HG02884 (cell line): ENCODE data around the gene TMEM87A.
"Not testable (repeated sequence)": the region's sequence is repeated elsewhere in the genome, so short reads cannot be mapped to it uniquely, and the experiment has no call there.

Experiments used
- ATAC-seq: cut with Tn5 transposase; IDR thresholded peaks from one replicate; pipeline ENCODE4 v1.9.1; 2021; ENCODE audit warnings: mild to moderate bottlenecking, moderate library complexity; ENCODE audit not compliant: unreplicated experiment

The TMEM87A gene, protein sequence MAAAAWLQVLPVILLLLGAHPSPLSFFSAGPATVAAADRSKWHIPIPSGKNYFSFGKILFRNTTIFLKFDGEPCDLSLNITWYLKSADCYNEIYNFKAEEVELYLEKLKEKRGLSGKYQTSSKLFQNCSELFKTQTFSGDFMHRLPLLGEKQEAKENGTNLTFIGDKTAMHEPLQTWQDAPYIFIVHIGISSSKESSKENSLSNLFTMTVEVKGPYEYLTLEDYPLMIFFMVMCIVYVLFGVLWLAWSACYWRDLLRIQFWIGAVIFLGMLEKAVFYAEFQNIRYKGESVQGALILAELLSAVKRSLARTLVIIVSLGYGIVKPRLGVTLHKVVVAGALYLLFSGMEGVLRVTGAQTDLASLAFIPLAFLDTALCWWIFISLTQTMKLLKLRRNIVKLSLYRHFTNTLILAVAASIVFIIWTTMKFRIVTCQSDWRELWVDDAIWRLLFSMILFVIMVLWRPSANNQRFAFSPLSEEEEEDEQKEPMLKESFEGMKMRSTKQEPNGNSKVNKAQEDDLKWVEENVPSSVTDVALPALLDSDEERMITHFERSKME

DNA sequence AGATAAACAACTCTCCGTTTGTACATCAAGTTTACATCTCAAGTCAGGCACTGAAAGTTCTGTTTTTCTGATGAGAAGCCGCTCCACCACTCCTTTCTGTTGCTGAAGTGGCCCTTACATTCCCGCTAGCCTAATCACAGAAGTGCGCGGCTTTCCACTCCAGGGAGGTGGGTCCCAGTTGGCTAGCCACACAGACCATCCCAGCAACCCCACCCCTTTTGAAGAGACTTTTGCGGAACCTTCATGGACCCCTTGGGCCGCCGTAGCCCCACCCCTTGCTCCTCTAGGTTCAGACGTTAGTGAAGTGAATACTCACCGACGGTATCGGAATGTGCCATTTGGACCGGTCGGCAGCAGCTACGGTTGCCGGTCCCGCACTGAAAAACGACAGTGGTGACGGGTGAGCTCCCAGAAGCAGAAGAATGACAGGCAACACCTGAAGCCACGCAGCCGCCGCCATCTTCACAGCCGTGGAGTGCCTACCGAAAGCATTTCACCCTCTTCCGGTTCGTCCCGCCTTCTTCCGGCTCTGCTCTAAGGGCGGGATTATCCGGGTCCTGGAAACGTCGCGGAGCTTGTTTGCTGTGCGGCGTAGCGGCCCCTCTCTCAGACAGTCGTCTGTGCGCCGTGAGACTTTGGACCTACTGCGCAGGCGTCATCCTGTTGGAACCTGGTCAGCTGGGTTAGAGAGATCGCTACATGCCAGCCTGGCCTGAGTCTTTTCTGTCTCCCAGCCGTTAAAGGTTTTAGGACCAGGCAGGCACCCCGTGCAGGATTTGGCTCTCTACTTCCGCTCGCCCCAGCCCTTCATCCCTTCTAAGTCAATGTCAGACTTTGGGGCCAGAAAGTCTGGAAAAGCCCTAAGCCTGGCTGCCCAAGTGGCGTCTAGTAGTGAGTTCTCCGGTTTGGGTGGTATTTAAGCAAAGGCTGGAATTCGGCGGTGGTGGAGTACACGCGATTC is at the start of gene TMEM87A, which contains the start of gene GANC:
TMEM87A (minus strand) TSS at position 495 of the 961 bp plus-strand sequence; CDS start at position 460, 35 bp downstream.
GANC (plus strand) TSS at position 263 of the 961 bp plus-strand sequence. CDS start 1,281 bp downstream, outside the sequence.
- ATAC-seq = peak; percentile 87

DNA sequence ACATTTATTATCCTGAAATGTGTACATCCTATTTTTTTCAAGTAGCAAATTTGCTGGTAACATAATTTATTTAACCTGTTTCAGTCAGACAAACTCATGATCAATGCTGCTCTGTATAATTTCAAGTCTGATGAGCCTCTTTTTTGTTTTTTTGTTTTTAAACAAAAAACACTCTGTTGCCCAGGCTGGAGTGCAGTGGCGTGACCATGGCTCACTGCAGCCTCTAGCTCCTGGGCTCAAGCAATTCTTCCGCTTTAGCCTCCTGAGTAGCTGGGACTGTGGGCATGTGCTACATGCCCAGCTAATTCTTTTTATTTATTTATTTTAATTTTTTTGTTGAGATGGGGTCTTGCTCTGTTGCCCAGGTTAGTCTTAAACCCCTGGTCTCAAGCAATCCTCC is 46.0 kb upstream of the TMEM87A start:
- no peak for ATAC-seq

DNA sequence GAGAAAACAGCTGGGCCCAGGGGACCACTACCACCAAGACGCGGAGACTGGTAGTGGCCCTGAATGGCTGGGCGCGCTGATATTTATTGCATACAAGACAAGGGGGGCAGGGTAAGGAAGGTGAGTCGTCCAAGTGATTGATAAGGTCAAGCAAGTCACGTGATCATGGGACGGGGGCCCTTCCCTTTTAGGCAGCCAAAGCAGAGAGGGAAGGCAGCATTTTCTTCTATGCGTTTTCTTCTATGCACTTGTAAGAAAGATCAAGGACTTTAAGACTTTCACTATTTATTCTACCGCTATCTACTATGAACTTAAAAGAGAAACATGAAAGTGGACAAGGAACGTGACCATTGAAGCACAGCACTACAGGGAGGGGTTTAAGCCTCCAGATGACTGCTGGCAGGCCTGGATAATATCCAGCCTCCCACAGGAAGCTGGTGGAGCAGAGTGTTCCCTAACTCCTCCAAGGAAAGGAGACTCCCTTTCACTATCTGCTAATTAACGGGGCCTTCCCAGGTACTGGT is 43.1 kb upstream of the TMEM87A start:
- ATAC-seq = not testable (repeated sequence)

DNA sequence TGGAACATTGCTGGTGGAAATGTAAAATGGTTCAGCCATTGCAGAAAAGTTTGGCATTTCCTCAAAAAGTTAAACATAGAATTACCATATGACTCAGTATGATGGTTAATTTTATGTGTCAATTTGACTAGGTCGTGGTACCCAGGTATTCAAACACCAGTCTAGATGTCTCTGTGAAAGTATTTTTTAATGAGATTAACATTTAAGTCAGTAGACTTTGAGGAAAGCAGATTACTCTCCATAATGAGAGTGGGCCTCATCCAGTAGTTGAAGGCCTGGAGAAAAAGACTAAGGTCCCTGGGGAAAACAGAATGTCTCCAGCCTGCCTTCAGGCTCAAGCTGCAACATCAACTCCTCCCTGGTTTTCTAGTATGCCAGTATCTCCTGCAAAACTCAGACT is 42.3 kb upstream of the TMEM87A start:
- ATAC-seq = no peak

DNA sequence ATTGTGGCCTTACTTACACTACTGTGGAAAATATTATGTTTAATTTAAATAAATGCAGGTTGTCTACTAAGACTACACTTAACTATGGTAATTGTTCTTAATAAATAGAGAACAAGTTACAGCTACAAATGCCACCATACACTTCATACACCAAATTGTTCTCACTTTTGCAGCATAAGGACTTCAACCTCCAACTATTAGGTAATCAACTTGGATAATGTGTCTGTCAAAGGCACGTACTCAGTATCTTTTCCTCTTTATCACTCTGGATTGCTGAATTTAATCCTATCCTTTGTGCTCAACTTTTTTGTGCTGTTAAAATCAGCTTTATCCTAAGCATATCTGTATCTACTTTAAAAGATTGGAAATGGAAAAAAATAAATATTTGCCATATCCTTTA is 41.6 kb upstream of the TMEM87A start:
- ATAC-seq = no peak

DNA sequence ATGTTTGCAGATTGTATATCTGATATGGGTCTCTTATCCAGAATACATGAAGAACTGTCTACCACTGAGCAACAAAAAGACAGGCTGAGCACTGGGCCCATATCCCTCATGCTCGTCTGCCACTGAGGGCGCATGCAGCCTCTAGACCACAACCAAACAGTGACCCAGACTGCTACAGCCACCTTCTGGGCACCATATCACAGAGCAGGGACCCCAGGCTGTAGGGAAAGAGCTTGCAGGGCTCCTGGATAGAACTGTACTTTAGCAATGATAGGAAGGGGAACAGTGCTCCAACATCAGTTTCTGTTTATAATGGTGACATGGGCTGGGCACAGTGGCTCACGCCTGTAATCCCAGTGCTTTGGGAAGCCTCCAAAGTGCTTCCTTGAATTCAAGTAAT is 40.2 kb upstream of the TMEM87A start:
- ATAC-seq = no peak

DNA sequence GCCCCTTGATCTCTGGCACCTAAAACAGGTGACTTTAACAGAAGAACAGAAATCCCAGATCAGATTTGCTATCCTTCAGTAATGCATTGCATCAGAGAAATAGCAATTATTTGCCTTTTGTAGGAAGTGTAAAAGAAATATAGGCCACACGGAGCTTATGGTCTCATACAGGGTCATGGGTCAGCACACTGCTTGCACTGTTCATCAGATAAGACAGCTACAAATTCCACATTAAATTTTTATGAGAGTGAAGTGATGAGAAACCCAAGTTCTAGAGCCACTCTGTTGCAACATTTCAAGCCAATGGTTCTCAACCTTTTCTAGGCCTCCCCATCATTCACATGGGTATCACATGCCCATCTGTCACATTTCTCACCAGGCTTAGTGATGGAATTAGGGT is 33.4 kb upstream of the TMEM87A start:
- no peak for ATAC-seq

DNA sequence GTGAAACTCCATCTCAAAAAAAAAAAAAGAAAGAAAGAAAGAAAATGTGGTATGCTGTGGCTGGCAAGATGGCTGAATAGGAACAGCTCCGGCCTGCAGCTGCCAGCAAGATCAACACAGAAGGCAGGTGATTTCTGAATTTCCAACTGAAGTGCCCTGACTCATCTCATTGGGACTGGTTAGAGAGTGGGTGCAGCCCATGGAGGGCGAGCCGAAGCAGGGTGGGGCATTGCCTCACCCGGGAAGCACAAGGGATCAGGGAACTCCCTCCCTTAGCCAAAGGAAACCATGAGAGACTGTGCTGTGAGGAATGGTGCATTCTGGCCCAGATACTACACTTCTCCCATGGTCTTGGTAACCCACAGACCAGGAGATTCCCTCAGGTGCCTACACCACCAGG is 27.8 kb upstream of the TMEM87A start:
- ATAC-seq = not testable (repeated sequence)

DNA sequence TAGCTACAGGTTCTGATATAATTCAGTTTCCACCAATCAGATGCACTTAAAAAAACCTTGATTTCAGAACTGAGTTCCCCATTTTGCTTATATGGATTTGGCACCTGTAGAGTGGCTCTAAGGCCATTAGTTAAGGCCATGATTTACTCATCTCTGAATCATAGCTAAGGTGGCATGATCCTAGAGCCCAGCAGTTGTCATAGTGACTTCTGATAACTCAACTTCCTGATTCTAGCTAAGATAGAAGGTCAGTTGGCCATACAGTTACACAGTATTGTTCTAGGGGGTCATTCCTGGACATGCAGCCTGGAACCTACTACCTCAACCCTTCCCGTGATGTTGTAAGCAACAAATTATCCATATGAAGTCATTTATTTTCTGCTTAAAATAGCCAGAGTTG is 15.9 kb upstream of the TMEM87A start:
- ATAC-seq = no peak

DNA sequence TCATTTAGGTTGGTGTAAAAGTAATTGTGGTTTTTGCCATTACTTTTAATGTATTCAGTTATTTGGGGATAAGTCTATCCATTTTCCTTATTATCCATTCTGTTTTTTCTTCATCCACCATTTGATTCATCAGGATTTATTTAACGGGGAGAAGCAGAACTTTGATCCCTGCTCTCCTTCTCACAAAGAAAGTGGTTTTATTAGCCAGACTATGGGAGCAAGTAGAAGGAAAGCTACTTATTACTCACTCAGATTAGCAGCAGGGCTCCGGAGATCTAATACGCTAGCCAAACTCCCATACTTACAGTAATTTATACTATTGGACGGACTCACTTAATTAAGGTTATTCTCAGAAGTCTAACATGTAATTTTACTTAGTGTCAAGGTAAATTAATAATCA is 14.7 kb upstream of the TMEM87A start:
- no peak for ATAC-seq

DNA sequence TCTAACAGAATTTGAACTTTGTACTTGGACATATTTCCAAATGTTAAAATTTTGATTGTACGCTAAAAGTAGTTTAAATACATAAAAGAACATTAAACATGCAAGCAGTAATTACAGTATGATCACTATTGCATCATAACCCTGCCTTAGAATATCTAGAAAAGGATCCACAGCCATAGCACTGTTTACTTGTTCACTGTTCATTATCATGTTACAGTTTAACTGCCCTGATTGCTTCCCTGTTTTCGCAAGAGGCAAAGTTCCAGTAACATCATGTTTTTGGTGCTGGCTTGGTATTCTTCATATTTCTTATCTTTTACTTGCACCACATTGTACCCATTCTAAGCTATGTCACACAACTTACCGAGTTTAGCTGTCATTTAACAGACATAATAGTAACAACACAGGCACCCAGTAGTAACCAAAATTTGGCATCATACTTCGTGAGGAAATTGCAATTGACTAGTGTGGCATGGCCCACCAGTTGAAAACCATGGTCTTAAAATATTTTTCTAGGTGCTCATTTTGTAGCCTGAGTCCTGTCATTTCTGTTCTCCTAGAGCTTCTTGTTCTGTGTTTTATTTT is 13.3 kb upstream of the TMEM87A start:
- ATAC-seq = no peak

DNA sequence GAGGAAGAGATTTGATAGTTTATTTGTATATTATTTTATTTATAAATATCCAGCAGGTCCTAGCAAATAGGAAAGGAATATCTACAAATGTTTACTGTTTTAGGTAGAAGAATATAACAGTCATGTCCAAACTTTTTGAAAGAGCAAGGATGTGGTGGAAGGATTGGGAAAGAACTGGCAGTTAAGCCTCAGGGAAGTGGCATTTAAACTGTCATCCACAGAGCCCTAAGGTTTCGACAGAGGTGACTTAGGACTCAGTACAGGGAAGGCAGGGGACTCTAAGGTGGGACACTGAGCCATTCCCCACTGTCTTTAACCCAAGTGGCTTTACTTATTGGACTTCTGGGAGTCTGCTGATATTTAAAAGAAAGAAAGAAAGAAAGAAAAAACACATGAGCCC is 11.8 kb upstream of the TMEM87A start:
- ATAC-seq = no peak

DNA sequence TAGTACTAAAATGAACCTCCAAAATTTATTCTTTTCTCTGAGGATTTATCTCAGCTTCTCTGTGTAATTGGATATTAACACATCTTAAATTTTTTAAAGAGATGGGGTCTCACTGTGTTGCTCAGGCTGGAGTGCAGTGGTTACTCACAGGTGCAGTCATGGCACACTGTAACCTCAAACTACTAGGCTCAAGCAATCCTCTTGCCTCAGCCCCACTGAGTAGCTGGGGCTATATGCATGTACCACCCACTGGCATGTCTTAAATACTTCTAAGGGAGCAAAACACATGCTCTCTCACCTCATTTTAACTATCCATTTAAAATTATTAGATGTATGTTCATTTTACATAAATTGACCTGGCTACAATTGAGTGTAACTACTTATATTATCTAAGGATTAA is 11.3 kb upstream of the TMEM87A start:
- no peak for ATAC-seq

DNA sequence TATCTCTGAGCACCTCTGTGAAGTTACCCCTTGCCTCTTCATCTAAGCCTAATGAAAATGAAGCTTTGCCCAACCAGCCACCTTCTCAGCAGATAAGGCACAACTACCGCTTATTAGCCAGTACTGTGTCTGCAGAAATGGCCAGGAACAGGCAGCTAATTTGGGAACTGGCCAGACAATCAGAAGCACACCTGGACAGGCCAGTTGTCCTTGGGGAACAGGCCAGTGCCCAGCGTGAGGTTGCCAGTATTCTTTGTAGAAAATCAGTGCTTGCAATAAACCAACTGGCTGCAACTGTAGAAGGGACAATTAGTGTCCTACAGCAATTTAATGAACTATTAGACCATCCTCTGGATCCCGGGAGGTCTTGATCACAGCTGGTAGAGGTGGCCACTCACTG is 10.4 kb upstream of the TMEM87A start:
- ATAC-seq = no peak

DNA sequence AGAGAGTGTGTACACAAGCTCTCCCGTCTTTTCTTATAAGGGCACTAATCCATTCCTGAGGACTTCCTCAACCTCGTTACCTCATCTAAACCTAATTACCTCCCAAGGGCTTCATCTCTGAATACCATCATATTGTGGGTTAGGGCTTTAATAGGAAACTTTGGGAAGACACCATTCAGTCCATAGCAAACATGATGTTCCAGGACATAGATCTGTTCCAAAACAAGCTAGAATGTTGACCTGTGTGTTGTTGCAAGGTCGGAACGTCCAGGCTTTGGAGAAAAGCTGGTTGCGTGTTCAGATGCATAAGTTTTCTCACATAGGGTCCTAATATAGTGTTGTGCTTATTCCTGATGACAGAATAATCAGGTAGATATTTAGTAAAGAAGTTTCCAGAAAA is 9.7 kb upstream of the TMEM87A start:
- ATAC-seq = no peak

DNA sequence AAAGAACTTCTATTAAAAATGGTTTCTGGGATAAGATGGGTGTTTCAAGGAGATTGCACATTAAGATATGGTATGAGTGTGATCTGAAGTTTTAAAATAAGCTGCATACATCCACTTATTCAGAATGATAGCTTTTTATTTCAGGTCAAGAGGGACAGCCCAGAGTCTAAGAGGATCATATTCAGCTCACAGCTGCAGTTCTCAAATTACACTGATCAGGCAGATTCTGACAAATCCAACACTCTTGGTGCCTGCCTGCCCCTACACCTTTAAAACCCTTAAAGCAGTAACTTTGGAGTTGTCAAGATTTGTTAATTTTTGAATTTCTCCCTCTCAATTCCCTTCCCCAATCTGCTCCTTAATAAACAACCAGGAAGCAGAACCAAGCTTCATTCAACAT is 9.1 kb upstream of the TMEM87A start:
- no peak for ATAC-seq

DNA sequence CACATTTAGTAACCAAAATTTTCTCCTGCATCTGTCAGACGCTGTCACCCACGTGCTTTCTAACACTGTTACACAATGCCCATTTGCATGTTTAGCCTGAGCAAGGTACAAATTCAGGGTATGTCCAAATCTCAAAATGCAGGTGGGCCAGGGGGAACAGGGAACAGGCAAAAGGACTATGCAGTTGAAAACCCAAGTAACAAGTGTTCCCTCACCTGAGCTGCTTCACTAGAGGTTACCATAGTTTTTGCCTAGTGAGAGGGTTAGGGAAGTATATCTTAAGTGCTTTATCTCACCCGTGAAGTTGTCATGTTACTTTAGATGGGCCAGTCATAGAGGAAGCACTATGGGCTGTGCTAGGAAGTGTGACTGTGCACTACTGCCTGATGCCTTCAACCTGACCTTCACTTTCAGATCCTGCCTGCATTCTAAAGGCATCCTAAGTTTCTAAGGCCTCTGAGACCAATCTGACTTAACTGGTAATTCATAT is 6.0 kb upstream of the TMEM87A start:
- no peak for ATAC-seq

DNA sequence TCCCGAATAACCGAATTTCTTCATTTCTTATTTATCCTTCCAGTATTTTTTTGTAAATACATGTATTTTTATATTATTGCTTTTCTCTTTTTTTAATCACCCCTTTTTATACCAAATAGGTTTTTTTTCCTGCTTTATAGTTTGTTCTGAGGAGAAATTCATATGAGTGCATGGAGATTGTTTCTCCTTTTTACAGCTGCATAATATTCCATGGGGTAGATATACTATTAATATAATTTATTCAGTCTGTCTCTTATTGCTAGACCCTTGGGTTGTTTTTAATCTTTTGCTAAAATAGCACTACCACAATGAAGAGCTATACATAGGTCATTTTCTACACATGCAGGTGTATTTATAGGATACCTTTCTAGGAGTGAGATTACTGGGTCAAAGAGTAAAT is 3.5 kb upstream of the TMEM87A start:
- ATAC-seq = no peak

DNA sequence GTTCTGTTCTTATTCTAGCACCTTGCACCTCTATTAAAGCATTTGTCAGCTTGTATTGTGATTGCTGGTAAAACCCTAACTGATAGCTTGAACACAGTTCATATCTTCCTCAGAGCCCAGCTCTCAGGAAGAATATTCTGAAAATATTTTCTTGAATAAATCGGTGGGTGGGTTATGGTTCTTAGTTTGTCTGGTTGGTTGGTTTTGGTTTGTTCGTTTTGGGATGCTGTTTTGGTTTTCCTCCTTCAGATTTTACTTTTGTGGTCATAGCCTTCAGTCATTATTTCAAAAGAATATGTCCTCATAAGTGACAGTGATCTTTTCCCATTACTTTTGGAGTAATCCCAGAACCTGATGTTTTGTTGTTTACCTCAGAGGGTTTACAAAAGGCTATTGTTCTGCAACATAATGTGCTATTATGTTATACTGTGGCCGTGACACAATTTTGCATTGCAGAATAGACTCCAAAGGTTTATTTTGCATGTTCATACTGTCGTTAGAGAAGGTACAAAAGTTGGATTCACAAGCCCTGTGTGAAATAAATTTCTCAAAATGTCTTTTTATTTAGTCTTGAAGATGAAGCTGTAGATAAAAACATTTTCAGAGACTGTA is 2.7 kb upstream of the TMEM87A start:
- ATAC-seq = no peak

DNA sequence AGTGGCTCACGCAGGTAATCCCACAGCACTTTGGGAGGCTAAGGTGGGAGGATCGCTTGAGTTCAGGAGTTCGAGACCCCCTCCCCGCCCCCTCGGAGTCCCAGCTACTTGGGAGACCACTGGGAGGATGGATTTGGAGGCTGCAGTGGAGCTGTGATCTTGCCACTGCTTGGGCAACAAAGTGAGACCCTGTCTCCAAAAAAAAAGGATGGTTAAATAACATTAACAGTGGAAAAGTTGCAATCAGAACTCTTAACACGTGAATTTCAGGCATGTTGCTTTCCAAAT is 1.4 kb upstream of the TMEM87A start:
- no peak for ATAC-seq
